Aorta (tissue), 5 donors: Measurements from ENCODE around the gene CSH1. TPM values are rescaled to one million over a fixed set of nuclear protein-coding genes. Genes with fewer than 3 reads are reported as not detected.
"Not testable (repeated sequence)": the region's sequence is repeated elsewhere in the genome, so short reads cannot be mapped to it uniquely, and the experiment has no call there.

Experiments
- ATAC-seq: fragments of 200-7000 bp; cut with Tn5 transposase; one replicate; pipeline ENCODE4 v1.9.1; 2022; ENCODE audit warnings: moderate library complexity; ENCODE audit not compliant: low FRiP score
- DNase-seq, 2 donors: peaks; one replicate each; pipeline ENCODE4 v3.0.0-alpha.2; 2020
- H3K27ac ChIP-seq, 2 donors: one replicate each; pipeline ENCODE4 v1.5.1; 2013; ENCODE audit warnings: low read length in 2 of 2, mild to moderate bottlenecking in 2 of 2, moderate library complexity in 2 of 2, control low read depth in 1 of 2, inconsistent platforms in 1 of 2, low read depth in 1 of 2
- H3K27me3 ChIP-seq, 2 donors: one replicate each; pipeline ENCODE4 v1.6.1; 2013; ENCODE audit warnings: control low read depth in 1 of 2, low read length in 1 of 2, mild to moderate bottlenecking in 1 of 2, moderate library complexity in 1 of 2; ENCODE audit not compliant: insufficient read depth in 2 of 2, control insufficient read depth in 1 of 2
- H3K36me3 ChIP-seq, 2 donors: one replicate each; pipeline ENCODE4 v1.6.1; 2013; ENCODE audit warnings: control low read depth in 1 of 2, low read length in 1 of 2, mild to moderate bottlenecking in 1 of 2; ENCODE audit not compliant: insufficient read depth in 2 of 2, control insufficient read depth in 1 of 2
- H3K4me1 ChIP-seq, 2 donors: one replicate each; pipeline ENCODE4 v1.6.1; 2013; ENCODE audit warnings: low read length in 2 of 2, control low read depth in 1 of 2, mild to moderate bottlenecking in 1 of 2, moderate library complexity in 1 of 2; ENCODE audit not compliant: insufficient read depth in 2 of 2, control insufficient read depth in 1 of 2
- H3K4me3 ChIP-seq, 2 donors: one replicate each; pipeline ENCODE4 v1.5.1; 2013; ENCODE audit warnings: low read length in 2 of 2, control low read depth in 1 of 2, mild to moderate bottlenecking in 1 of 2
- H3K9me3 ChIP-seq: one replicate; pipeline ENCODE4 v1.6.1; 2013; ENCODE audit warnings: mild to moderate bottlenecking, low read length; ENCODE audit not compliant: control insufficient read depth
- WGBS, 2 donors: extraction: QIAGEN DNeasy Blood & Tissue Kit; methylation state at CpG; one replicate each; pipeline ENCODE4 v1.1.7; 2013; 5-methylcytosine and 5-hydroxymethylcytosine counted together
- intact Hi-C, 2 donors: fragments of 100-400 bp; cut with DNase I; formaldehyde crosslinking; loops; one replicate each; pipeline versions ENCODE4 v1.14.2 to v1.15.0; 2022
- polyA plus RNA-seq, 2 donors: library from polyadenylated mRNA; stranded (reverse); fragments of 200-250 nt; gene quantifications; one replicate each; pipeline ENCODE4 v1.2.3, GENCODE V29; 2013
- total RNA-seq, 2 donors: library from RNA; stranded (reverse); fragmentation: NEBNext Ultra II Directional; extraction: Animal tissue kit (Norgen Biotek cat#: 25700); gene quantifications; one replicate each; pipeline ENCODE4 v1.2.1, GENCODE V29; 2021
- donor health status: healthy with polysubstance abuse.
- donor health status: Bipolar disorder and iron deficiency.
- donor health status: DM: no; HTN: no; CAD: no.
- donor health status: DM: no; HTN: no; CAD: no.
- donor health status: DM: yes; HTN: yes; CAD: no.

The CSH1 gene
- total and polyA plus RNA-seq, 4 donors, result not detected

DNA sequence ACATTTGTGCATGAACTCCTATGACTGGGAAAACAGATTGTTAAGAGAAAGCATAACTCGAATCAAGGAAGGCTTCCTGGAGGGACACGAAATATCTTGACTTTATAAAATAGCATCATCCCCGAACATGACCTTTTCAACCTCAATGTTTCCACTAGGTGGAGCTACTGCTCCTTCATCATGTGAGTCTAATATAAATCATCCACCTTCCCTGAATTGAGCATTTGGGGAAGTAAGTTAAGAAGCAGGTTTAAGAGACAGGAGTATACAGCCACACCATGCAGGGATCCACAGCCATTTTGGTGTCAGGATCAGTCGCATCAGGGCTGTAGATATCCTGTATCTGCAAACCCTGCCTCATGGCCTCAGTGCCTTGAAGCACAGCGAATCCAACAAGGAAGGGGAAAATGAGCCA is 7.4 kb upstream of the CSH1 start:
- H3K27me3 ChIP-seq, H3K27ac ChIP-seq, intact Hi-C loops, H3K4me1 ChIP-seq, DNase-seq, H3K9me3 ChIP-seq, H3K36me3 ChIP-seq, H3K4me3 ChIP-seq, ATAC-seq: not testable (repeated sequence)
- 46 to 52% methylated on average over 5 of the region's 5 CpGs for WGBS, 2 donors

DNA sequence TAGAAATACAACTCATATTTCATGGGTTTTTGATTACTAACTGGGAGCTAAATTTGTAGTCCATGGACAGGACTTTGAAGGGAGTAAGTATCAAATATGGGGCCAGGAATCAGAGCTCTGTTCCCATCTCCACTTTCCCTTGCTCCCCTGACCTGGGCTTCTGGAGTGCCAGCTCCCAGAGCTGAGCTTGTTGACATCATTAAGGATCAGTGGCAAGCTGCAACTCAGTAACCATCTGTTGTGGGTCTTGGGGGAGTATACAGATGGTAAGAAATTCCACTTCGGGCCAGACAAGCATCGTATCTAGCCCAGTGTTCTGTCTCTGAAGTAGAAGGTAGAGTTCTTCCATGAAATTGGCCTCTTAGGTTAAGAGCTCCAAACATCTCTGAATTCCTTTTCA is 5.6 kb upstream of the CSH1 start:
- H3K9me3 ChIP-seq, H3K27me3 ChIP-seq, H3K36me3 ChIP-seq, H3K27ac ChIP-seq, intact Hi-C loops, DNase-seq, H3K4me1 ChIP-seq, H3K4me3 ChIP-seq, ATAC-seq: not testable (repeated sequence)
- WGBS, 2 donors, result 82 to 93% methylated on average over 2 of the region's 2 CpGs

DNA sequence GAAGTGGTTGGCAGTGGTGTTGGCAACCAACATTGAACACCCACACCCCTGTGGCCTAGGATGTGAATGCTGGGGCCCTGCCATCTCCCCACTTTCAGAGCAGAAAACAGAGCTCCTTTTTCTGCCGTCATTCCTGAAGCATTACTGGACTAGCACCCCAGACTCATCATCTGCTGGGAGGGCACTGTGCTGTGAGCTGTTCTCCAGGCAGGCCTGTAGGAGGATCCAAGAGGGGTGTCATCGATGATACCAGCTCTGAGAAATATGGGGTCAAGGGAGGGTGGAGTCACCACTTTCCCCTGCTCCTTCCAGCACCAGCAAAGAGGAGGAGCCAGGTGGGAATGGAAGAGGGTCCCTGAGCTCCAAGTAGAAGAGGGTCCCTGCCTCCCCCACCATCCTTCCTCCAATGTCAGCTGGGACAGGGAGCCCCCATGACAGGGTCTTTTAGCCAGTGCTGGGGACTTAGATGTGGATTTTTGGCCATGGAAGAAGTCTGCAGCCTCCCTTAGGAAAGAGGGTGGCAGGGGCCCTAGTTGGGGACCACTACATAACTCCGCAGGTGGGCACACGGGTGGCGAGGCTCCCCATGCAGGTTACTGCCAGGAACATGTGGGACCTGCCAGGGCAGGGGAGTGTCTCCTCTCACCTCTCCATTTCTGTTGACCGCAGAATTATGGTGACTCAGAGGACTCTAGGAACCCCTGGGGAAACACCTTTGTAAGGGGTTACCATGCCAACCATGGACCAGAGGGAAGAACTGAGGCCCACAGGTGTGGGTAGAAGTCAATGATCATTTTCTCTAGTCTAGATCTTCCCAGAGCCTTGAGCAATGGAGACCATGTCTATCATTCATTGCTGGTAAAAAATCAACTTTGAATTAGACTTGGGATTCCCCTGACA is 2.8 kb upstream of the CSH1 start:
- H3K4me3 ChIP-seq, H3K27ac ChIP-seq, H3K36me3 ChIP-seq, DNase-seq, intact Hi-C loops, ATAC-seq, H3K27me3 ChIP-seq, H3K9me3 ChIP-seq, H3K4me1 ChIP-seq: not testable (repeated sequence)
- 88 to 89% methylated on average over 6 of the region's 6 CpGs for WGBS, 2 donors

DNA sequence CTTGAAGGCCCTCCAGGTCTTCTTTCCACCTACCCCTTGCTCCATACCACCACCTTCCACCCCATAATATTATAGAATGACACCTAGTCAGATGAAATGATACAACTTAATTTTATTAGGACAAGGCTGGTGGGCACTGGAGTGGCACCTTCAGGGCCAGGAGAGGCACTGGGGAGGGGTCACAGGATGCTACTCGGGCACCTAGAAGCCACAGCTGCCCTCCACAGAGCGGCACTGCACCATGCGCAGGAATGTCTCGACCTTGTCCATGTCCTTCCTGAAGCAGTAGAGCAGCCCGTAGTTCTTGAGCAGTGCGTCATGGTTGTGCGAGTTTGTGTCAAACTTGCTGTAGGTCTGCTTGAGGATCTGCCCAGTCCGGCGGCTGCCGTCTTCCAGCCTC is 1.6 kb downstream of the CSH1 start:
- H3K9me3 ChIP-seq, H3K4me3 ChIP-seq, ATAC-seq, DNase-seq, H3K4me1 ChIP-seq, H3K27me3 ChIP-seq, H3K27ac ChIP-seq, intact Hi-C loops, H3K36me3 ChIP-seq: not testable (repeated sequence)
- 95 to 99% methylated on average over 4 to 10 of the region's 10 CpGs for WGBS, 2 donors

GRCh38 chr17:63894021-63894420 is 2.4 kb downstream of the CSH1 start:
- intact Hi-C loops, H3K4me3 ChIP-seq, H3K4me1 ChIP-seq, DNase-seq, H3K9me3 ChIP-seq, H3K27me3 ChIP-seq, H3K36me3 ChIP-seq, H3K27ac ChIP-seq, ATAC-seq: not testable (repeated sequence)
- 62 to 74% methylated on average over 3 of the region's 3 CpGs for WGBS, 2 donors

DNA sequence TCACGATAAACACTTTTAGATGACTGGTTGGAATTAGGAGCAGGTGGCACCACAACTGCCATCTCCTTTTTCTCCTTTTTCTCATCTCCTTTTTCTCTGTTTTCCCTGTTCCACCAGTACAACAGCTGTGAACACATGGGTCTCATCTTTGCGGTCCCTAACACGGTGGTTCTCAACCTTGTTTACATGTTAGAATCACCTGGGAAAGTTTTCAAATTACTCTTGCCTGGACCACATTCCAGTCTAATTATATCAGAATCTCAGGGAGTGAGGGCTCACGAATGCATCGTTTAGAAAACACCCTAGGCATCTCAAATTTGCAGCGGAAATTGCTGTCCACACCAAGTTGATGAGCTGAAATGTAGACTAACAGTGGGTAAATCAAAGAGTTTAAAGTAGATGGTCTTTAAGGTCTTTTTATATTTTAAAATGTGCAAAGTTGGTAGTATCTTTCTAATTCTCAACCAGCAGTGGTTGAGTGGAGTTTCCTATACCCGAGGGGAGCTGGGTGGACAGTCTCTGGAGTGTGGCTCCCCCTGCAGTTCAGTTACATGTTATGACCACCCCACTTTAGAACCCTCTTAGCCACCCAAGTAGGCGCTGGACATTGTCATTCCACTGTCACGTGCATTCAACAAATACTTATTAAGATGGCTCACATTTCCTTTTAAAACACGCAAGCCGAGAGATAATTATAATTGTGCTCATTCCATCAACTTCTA is 3.9 kb downstream of the CSH1 start:
- H3K4me3 ChIP-seq, ATAC-seq, H3K4me1 ChIP-seq, H3K36me3 ChIP-seq, H3K27ac ChIP-seq, DNase-seq, H3K9me3 ChIP-seq, H3K27me3 ChIP-seq, intact Hi-C loops: not testable (repeated sequence)
- 63 to 69% methylated on average over 11 of the region's 11 CpGs for WGBS, 2 donors

DNA sequence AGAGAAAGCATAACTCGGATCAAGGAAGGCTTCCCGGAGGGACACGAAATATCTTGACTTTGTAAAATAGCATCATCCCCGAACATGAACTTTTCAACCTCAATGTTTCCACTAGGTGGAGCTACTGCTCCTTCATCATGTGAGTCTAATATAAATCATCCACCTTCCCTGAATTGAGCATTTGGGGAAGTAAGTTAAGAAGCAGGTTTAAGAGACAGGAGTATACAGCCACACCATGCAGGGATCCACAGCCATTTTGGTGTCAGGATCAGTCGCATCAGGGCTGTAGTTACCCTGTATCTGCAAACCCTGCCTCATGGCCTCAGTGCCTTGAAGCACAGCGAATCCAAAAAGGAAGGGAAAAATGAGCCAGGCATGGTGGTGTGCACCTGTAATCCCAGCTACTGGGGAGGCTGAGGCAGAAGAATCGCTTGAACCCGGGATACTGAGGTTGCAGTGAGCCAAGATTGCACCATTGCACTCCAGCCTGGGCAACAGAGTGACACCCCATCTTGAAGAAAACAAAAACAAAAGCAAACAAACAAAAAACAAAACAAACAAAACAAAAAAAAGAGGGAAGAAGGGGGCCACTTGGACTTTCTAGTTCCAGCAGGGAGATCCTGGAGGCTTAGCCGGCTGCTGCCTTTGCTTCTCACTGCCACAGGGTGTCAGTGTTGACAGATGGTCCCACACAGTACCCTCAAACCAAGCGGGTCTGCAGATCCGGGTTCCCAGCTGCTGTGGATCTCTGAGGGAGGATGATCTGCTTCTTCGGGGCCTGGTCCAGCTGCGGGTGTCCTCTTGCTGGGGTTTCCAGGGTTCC is 7.1 kb downstream of the CSH1 start:
- intact Hi-C loops, H3K4me1 ChIP-seq, H3K36me3 ChIP-seq, H3K27me3 ChIP-seq, H3K27ac ChIP-seq, DNase-seq, H3K4me3 ChIP-seq, H3K9me3 ChIP-seq: not testable (repeated sequence)
- 31 to 33% methylated on average over 13 of the region's 13 CpGs for WGBS, 2 donors
- peak; percentile 85 for ATAC-seq

DNA sequence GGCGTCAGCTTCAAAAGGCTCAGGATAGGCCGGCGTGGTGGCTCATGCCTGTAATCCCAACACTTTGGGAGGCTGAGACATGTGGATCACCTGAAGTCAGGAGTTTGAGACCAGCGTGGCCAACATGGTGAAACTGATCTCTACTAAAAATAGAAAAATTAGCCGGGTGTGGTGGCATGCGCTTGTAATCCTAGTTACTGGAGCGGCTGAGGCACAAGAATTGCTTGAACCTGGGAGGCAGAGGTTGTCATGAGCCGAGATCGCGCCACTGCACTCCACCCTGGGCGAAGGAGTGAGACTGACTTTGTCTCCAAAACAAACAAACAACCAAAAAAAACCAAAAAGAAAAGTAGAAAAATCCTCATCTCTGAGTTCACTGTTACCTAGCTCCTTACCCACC is 11.3 kb downstream of the CSH1 start:
- 88 to 89% methylated on average over 11 of the region's 11 CpGs for WGBS, 2 donors
- H3K27me3 ChIP-seq, DNase-seq, H3K4me1 ChIP-seq, H3K4me3 ChIP-seq, intact Hi-C loops, H3K36me3 ChIP-seq, H3K9me3 ChIP-seq, ATAC-seq, H3K27ac ChIP-seq: not testable (repeated sequence)
